ENCODE measurements around the gene ZNF175.

DNA sequence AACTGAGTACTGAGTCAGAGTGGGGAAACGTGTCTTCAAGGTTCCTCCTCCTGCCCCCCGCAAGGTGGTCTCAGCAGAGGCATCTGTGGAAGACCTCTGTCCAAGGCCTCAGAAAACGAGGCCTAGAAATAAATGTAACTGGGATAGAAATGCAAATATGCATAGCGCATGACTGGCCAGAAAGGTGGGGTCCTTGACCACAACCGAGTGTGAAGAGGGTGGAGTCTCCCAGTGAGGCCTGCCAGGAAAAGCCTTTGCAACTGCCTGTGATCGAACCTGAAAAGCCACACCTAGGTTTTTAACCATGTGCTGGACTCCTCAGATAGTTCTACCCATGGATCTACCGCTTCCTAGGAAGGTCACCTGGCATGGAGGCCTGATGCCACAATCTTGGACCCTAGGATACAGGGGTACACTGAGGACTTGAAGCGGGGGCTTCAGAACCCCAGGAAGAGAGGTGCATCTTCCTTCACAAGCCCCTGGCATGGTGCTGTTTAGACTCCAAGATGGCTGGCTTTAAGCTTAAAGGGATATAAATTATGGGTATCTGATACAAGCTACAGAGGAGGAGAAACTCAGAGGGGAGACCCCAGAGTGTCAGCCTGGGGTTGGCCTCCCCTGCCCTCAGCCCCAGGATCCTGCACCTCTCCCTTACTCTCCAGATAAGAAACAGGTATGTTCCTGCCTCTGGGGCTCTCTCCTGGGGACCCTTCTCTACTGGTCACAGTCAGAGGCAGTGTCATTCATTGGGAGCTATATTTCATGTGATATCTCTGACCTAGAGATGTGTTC, 21.4 kb upstream of the ZNF175 start:
- TF ChIP-seq, protein P1, sequence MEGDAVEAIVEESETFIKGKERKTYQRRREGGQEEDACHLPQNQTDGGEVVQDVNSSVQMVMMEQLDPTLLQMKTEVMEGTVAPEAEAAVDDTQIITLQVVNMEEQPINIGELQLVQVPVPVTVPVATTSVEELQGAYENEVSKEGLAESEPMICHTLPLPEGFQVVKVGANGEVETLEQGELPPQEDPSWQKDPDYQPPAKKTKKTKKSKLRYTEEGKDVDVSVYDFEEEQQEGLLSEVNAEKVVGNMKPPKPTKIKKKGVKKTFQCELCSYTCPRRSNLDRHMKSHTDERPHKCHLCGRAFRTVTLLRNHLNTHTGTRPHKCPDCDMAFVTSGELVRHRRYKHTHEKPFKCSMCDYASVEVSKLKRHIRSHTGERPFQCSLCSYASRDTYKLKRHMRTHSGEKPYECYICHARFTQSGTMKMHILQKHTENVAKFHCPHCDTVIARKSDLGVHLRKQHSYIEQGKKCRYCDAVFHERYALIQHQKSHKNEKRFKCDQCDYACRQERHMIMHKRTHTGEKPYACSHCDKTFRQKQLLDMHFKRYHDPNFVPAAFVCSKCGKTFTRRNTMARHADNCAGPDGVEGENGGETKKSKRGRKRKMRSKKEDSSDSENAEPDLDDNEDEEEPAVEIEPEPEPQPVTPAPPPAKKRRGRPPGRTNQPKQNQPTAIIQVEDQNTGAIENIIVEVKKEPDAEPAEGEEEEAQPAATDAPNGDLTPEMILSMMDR (conservative IDR thresholded peaks at IDR 0.05 in 1 of 2, IDR thresholded peaks at IDR 0.05 in 1 of 2; ENCODE audit: extremely low read depth in 1 of 2, insufficient read depth in 1 of 2, low read depth in 1 of 2, low read length in 2 of 2): no peak
- TF ChIP-seq EZH2 (IDR thresholded peaks at IDR 0.05; ENCODE audit: borderline replicate concordance, low read length): no peak

Data from mammary epithelial cell (primary cell).